ENCODE measurements around the gene CALML5. TPM values are rescaled to one million over a fixed set of nuclear protein-coding genes. Genes with fewer than 3 reads are reported as not detected.

The CALML5 gene
- total RNA-seq, 4 donors from 2014 or later, result not detected

- TF ChIP-seq POLR2A (IDR thresholded peaks at IDR 0.05), result no peak
- TF ChIP-seq CTCF (IDR thresholded peaks at IDR 0.05), result no peak
- Histone ChIP-seq H3K9me3 (no peaks in the 10 kb centered on the region), H3K4me3 (replicated peaks in 1 of 3) (no peak overlapping the region), H3K27ac (no peak overlapping the region), H3K4me1 (peaks cover 6 to 12% of the 10 kb centered on the region in 2 donors), H3K27me3 (no peaks in the 10 kb centered on the region), H3K36me3 (no peaks in the 10 kb centered on the region)
- intact Hi-C loops (cut with DNase I), result no loop called here
- WGBS, 2 donors, result 83 to 88% methylated on average over 14 to 26 of the region's 27 CpGs
- no peak for DNase-seq
These were observed 10.9 kb downstream of the CALML5 start for GRCh38 chr10:5488272-5489161.

GRCh38 chr10:5486853-5487235 is 12.5 kb downstream of the CALML5 start:
- Histone ChIP-seq H3K27me3 (no peaks in the 10 kb centered on the region), H3K4me1 (peaks cover 6 to 12% of the 10 kb centered on the region in 2 donors), H3K4me3 (replicated peaks in 1 of 3) (no peak overlapping the region), H3K27ac (no peak overlapping the region), H3K36me3 (no peaks in the 10 kb centered on the region), H3K9me3 (no peaks in the 10 kb centered on the region)
- 78 to 85% methylated on average over 9 of the region's 9 CpGs for WGBS, 2 donors
- TF ChIP-seq CTCF (IDR thresholded peaks at IDR 0.05), result no peak
- intact Hi-C loops (cut with DNase I), result no loop called here
- no peak for DNase-seq

GRCh38 chr10:5485948-5486852 is 13.2 kb downstream of the CALML5 start:
- DNase-seq, result no peak
- 87 to 88% methylated on average over 10 to 12 of the region's 13 CpGs for WGBS, 2 donors
- Histone ChIP-seq H3K27ac (no peak overlapping the region), H3K4me3 (replicated peaks in 1 of 3) (no peak overlapping the region), H3K4me1 (peaks cover 6 to 12% of the 10 kb centered on the region in 2 donors), H3K36me3 (no peaks in the 10 kb centered on the region), H3K9me3 (no peaks in the 10 kb centered on the region), H3K27me3 (no peaks in the 10 kb centered on the region)
- intact Hi-C loops (cut with DNase I), result no loop called here
- TF ChIP-seq CTCF (IDR thresholded peaks at IDR 0.05) (no peak), POLR2A (IDR thresholded peaks at IDR 0.05) (no peak)

GRCh38 chr10:5485290-5485689 is 14.1 kb downstream of the CALML5 start:
- intact Hi-C loops (cut with DNase I), result no loop called here
- TF ChIP-seq POLR2A (IDR thresholded peaks at IDR 0.05) (no peak), CTCF (IDR thresholded peaks at IDR 0.05) (no peak)
- Histone ChIP-seq H3K36me3 (no peaks in the 10 kb centered on the region), H3K9me3 (no peaks in the 10 kb centered on the region), H3K27me3 (no peaks in the 10 kb centered on the region), H3K27ac (no peak overlapping the region), H3K4me3 (replicated peaks in 1 of 3) (no peak overlapping the region), H3K4me1 (peaks cover 0 to 5% of the 10 kb centered on the region in 2 donors)
- no peak for DNase-seq
- 85 to 91% methylated on average over 14 of the region's 14 CpGs for WGBS, 2 donors

All from thyroid gland (tissue), 4 donors.